Endothelial cell (in vitro differentiated cells): ENCODE measurements around the gene REXO4. TPM values are rescaled to one million over a fixed set of nuclear protein-coding genes. Genes with fewer than 3 reads are reported as not detected.
"Not testable (repeated sequence)": the region's sequence is repeated elsewhere in the genome, so short reads cannot be mapped to it uniquely, and the experiment has no call there.

Experiments used
- DNase-seq: peaks from one replicate; pipeline ENCODE4 v3.0.0; 2021; ENCODE audit warnings: low spot score
- H3K27ac Mint-ChIP-seq: one replicate; pipeline ENCODE4 v1.8.0; 2021; ENCODE audit warnings: mixed read lengths, inconsistent platforms; ENCODE audit not compliant: unreplicated experiment
- H3K27me3 Mint-ChIP-seq: one replicate; pipeline ENCODE4 v1.8.0; 2021; ENCODE audit warnings: mild to moderate bottlenecking, moderate library complexity, mixed read lengths, inconsistent platforms; ENCODE audit not compliant: unreplicated experiment
- H3K36me3 Mint-ChIP-seq: one replicate; pipeline ENCODE4 v1.8.0; 2021; ENCODE audit warnings: mild to moderate bottlenecking, low read depth, mixed read lengths, inconsistent platforms; ENCODE audit not compliant: unreplicated experiment
- H3K4me1 Mint-ChIP-seq: one replicate; pipeline ENCODE4 v1.8.0; 2021; ENCODE audit warnings: mild to moderate bottlenecking, mixed read lengths, inconsistent platforms; ENCODE audit not compliant: unreplicated experiment
- H3K4me3 Mint-ChIP-seq: one replicate; pipeline ENCODE4 v1.8.0; 2021; ENCODE audit warnings: mild to moderate bottlenecking, mixed read lengths, inconsistent platforms; ENCODE audit not compliant: unreplicated experiment
- H3K9me3 Mint-ChIP-seq: one replicate; pipeline ENCODE4 v1.8.0; 2021; ENCODE audit warnings: mixed read lengths, inconsistent platforms; ENCODE audit not compliant: unreplicated experiment
- total RNA-seq: library from RNA; stranded (reverse); fragmentation: NEBNext Ultra II Directional; extraction: Animal tissue kit (Norgen Biotek cat#: 25700); gene quantifications from one replicate; pipeline ENCODE4 v1.2.1, GENCODE V29; 2021; ENCODE audit not compliant: unreplicated experiment
- TF ChIP-seq, protein P1 (sequence below): fragments of 200-600 bp; sonication (generic); IDR thresholded peaks from one replicate; pipeline ENCODE4 v1.5.0; 2021; ENCODE audit warnings: antibody characterized with exemption; ENCODE audit not compliant: unreplicated experiment

The REXO4 gene
- total RNA-seq, 1 donor from 2014 or later: 30.9 TPM

DNA sequence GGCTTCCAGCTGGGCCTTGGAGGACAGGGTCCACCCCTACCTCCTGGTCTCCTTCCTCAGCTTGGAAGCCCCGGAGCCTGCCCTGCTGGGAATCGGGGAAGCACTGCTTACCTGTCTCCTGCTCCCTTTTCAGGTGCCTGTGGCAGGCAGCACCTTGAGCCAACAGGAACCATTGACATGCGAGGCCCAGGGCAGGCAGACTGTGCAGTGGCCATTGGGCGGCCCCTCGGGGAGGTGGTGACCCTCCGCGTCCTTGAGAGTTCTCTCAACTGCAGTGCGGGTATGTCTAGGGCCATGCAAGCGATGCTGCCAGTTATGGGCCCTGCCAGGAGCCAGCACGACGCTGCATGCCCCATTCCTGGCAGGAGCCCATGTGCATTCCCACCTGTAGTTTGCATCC lies 38.1 kb upstream of the REXO4 start:
- H3K27me3 Mint-ChIP-seq: peaks cover 9% of the 10 kb centered on the region
- no peak overlapping the region for H3K4me3 Mint-ChIP-seq
- H3K27ac Mint-ChIP-seq: no peak overlapping the region
- no peaks in the 10 kb centered on the region for H3K9me3 Mint-ChIP-seq
- H3K4me1 Mint-ChIP-seq: peaks cover 3% of the 10 kb centered on the region
- H3K36me3 Mint-ChIP-seq: no peaks in the 10 kb centered on the region
- TF ChIP-seq, protein P1, sequence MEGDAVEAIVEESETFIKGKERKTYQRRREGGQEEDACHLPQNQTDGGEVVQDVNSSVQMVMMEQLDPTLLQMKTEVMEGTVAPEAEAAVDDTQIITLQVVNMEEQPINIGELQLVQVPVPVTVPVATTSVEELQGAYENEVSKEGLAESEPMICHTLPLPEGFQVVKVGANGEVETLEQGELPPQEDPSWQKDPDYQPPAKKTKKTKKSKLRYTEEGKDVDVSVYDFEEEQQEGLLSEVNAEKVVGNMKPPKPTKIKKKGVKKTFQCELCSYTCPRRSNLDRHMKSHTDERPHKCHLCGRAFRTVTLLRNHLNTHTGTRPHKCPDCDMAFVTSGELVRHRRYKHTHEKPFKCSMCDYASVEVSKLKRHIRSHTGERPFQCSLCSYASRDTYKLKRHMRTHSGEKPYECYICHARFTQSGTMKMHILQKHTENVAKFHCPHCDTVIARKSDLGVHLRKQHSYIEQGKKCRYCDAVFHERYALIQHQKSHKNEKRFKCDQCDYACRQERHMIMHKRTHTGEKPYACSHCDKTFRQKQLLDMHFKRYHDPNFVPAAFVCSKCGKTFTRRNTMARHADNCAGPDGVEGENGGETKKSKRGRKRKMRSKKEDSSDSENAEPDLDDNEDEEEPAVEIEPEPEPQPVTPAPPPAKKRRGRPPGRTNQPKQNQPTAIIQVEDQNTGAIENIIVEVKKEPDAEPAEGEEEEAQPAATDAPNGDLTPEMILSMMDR: no peak
- no peak for DNase-seq

DNA sequence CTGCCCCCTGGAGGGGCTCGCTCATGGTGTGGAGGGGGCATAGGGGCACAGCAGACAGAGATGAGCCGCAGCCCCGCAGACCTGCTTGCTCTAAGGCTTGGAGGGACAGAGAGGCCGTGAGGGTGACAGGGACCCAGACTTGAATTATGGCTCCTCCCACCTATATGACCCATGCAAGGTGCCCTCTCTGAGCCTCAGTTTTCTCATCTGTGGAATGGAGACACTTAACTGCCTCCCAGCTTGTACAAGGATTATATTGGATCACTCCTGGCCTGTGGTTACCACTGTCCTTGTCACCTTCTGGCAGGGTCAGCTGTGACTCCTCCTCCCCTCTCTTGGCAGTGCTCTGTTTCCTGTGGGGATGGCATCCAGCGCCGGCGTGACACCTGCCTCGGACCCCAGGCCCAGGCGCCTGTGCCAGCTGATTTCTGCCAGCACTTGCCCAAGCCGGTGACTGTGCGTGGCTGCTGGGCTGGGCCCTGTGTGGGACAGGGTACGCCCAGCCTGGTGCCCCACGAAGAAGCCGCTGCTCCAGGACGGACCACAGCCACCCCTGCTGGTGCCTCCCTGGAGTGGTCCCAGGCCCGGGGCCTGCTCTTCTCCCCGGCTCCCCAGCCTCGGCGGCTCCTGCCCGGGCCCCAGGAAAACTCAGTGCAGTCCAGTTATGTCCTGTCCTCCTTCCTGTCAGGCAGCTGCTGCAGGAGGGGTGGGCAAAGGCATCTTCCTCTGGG lies 37.3 kb upstream of the REXO4 start:
- H3K27me3 Mint-ChIP-seq: peaks cover 9% of the 10 kb centered on the region

DNA sequence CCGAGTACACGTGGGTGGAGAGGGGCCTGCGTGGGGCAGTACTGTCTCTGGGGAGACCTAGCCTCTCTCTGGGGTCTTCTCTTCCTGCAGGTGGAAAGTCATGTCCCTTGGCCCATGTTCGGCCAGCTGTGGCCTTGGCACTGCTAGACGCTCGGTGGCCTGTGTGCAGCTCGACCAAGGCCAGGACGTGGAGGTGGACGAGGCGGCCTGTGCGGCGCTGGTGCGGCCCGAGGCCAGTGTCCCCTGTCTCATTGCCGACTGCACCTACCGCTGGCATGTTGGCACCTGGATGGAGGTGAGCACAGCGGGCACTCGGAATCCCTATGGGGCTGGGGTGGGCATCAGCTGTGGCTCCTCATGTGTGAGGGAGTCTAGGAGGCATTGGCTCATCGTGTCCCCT lies 36.5 kb upstream of the REXO4 start:
- no peak overlapping the region for H3K27ac Mint-ChIP-seq
- no peak for DNase-seq
- H3K4me1 Mint-ChIP-seq: no peaks in the 10 kb centered on the region
- TF ChIP-seq, protein P1: no peak
- no peaks in the 10 kb centered on the region for H3K36me3 Mint-ChIP-seq
- H3K9me3 Mint-ChIP-seq: no peaks in the 10 kb centered on the region
- peaks cover 9% of the 10 kb centered on the region for H3K27me3 Mint-ChIP-seq
- peak overlapping the region; percentile 7 for H3K4me3 Mint-ChIP-seq

More for the DNA sequence above, 37.3 kb upstream of the REXO4 start:
- no peaks in the 10 kb centered on the region for H3K4me1 Mint-ChIP-seq
- H3K27ac Mint-ChIP-seq: no peak overlapping the region
- H3K4me3 Mint-ChIP-seq: no peak overlapping the region
- no peak for DNase-seq
- H3K36me3 Mint-ChIP-seq: no peaks in the 10 kb centered on the region
- H3K9me3 Mint-ChIP-seq: no peaks in the 10 kb centered on the region
- TF ChIP-seq, protein P1: no peak

DNA sequence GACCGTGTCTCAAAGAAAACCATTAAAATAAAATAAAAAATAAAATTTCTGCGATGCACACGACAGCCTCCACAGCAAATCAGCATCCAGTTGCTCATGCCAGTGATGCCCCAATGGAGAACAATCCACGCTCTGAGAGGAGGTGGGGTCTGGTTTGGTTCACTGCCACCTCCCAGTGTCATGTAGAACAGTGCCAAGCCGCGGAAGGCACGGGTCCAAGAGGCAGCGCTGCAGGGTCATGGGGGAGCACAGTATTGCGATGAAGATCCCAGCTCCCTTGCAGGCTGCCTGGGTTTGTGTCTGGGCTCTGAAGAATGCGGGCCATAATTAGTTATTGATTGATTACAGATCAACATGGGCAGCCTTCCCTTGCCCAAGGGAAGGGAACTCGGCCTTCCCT lies 35.8 kb upstream of the REXO4 start:
- Mint-ChIP-seq H3K4me3 (no peak overlapping the region), H3K27ac (no peak overlapping the region), H3K27me3 (peaks cover 9% of the 10 kb centered on the region), H3K36me3 (no peaks in the 10 kb centered on the region), H3K4me1 (no peaks in the 10 kb centered on the region), H3K9me3 (no peaks in the 10 kb centered on the region)
- no peak for DNase-seq
- TF ChIP-seq, protein P1: no peak

DNA sequence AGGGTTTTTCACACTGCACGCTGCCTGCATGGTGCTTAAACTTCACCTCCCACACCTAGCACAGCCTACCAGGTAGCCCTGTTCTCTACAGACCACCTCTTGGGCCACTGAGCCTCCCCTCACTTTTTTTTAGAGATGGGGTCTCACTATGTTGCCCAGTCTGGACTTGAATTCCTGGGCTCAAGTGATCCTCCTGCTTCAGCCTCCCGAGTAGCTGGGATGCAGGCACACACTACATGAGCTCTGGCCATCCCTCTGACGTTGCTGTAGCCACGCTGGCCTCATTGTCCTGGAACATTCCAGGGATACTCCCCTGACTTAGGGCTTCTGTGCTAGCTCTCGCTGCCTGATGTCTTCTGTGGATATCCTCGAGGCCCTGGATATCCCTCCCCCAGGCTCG lies 34.8 kb upstream of the REXO4 start:
- no peak overlapping the region for H3K27ac Mint-ChIP-seq
- H3K4me3 Mint-ChIP-seq: no peak overlapping the region

DNA sequence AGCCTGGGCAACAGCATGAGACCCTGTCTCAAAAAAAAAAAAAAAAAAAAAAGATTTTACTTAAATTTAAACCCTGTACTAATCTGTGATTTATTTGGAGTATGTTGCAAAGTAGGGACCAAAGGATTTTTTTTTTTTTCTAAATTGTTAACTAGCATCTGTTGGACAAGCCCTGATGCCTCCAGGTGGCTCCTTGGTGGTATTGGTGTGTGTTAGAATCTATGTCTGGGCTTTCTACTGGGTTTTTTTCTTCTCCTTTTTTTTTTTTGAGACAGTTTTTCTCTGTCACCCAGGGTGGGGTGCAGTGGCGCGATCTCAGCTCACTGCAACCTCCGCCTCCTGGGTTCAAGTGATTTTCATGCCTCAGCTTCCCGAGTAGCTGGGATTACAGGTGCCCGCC lies 34.1 kb upstream of the REXO4 start:
- H3K4me1 Mint-ChIP-seq, H3K9me3 Mint-ChIP-seq, H3K27me3 Mint-ChIP-seq, H3K36me3 Mint-ChIP-seq, DNase-seq, H3K27ac Mint-ChIP-seq, H3K4me3 Mint-ChIP-seq: not testable (repeated sequence)

More for the DNA sequence above, 34.8 kb upstream of the REXO4 start:
- Mint-ChIP-seq H3K9me3 (no peaks in the 10 kb centered on the region), H3K27me3 (peaks cover 9% of the 10 kb centered on the region), H3K36me3 (no peaks in the 10 kb centered on the region), H3K4me1 (no peaks in the 10 kb centered on the region)
- no peak for DNase-seq
- TF ChIP-seq, protein P1: no peak
